Adipose tissue (tissue), 3 donors: ENCODE data around the gene AK6. TPM values are rescaled to one million over a fixed set of nuclear protein-coding genes. Genes with fewer than 3 reads are reported as not detected.
"Not testable (repeated sequence)": the region's sequence is repeated elsewhere in the genome, so short reads cannot be mapped to it uniquely, and the experiment has no call there.

Source experiments
- H3K27ac ChIP-seq: one replicate; pipeline ENCODE4 v1.5.1; 2013; ENCODE audit warnings: low read depth, low read length
- WGBS, 3 donors: extraction: QIAGEN DNeasy Blood & Tissue Kit; methylation state at CpG; one replicate each; pipeline ENCODE4 v1.1.7; 2013; 5-methylcytosine and 5-hydroxymethylcytosine counted together
- polyA plus RNA-seq, 3 donors: library from polyadenylated mRNA; stranded (reverse); fragments of 200-250 nt; gene quantifications; one replicate each; pipeline ENCODE4 v1.2.3, GENCODE V29; 2013
- donor health status: healthy with polysubstance abuse.
- donor health status: Bipolar disorder and iron deficiency.
- donor health status: healthy.

AK6 gene
- polyA plus RNA-seq, 3 donors: 19.8 to 59.5 (median 43.0) TPM

DNA sequence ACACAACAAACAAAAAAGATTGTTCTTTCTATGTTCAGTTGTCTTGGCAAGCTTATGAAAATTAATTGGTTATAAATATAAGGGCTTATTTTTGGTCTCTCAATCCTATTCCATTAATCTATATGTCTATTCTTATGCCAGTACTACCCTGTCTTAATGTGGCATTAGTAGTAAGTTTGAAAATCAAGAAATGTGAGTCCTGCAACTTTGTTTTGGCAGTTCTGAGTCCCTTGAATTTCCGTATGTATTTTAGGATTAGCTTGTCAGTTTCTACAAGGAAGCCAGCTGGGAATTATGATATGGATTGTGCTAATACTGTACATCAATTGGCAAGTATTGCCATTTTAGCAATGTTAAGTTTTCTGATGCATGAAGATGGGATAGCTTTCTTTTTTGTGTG, 26.2 kb downstream of the AK6 start:
- WGBS, 3 donors: 57 to 86% (median 80%) methylated on average over 1 of the region's 1 CpG
- H3K27ac ChIP-seq: no peak overlapping the region

DNA sequence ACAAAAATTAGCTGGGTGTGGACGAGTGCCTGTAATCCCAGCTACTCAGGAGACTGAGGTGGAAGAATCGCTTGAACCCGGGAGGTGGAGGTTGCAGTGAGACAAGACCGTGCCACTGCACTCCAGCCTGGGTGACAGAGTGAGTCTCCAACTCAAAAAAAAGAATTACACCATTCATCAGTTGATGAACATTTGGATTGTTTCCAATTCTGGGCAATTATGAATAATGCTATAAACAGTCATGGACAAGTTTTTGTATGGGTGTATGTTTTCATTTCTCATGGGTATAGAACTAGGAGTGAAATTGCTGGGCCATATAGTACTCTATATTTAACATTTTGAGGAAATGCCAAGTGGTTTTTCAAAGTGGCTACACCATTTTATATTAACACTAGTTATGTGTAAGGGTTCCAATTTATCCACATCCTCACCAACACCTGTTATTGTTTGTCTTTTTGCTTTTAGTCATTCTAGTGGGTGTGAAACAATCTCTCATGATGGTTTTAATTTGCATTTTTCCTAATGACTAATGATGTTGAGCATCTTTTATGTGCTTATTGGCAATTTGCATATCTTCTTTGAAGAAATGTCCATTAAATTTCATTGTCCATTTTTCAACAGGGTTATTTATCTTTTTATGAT, 27.7 kb downstream of the AK6 start:
- 86 to 94% (median 91%) methylated on average over 4 of the region's 4 CpGs for WGBS, 3 donors

GRCh38 chr5:69335341-69335935, 33.9 kb downstream of the AK6 start:
- WGBS, 3 donors: 77 to 93% (median 88%) methylated on average over 7 of the region's 7 CpGs
- no peak overlapping the region for H3K27ac ChIP-seq

More for the DNA sequence above, 27.7 kb downstream of the AK6 start:
- no peak overlapping the region for H3K27ac ChIP-seq

DNA sequence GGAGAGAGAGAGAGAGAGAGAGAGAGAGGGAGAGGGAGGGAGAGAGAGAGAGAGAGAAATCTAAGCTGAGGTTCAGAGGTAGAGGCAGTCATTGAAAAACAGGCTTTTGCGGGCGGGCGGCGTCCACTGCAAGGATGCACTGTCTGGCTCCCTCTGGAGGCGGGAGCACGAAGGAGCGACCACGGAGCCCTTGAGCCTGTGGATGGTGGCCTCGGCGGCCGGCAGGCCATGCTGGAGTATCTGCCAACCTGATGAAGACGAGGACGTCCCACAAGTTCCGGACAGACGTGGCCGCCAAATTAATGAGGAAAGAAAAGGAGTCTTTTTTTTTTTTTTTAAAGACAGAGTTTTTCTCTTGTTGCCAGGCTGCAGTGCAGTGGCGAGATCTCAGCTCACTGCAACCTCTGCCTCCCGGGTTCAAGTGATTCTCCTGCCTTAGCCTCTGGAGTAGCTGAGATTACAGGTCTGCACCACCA, 34.5 kb downstream of the AK6 start:
- WGBS, 3 donors: 11 to 13% (median 11%) methylated on average over 18 of the region's 18 CpGs
- no peak overlapping the region for H3K27ac ChIP-seq

DNA sequence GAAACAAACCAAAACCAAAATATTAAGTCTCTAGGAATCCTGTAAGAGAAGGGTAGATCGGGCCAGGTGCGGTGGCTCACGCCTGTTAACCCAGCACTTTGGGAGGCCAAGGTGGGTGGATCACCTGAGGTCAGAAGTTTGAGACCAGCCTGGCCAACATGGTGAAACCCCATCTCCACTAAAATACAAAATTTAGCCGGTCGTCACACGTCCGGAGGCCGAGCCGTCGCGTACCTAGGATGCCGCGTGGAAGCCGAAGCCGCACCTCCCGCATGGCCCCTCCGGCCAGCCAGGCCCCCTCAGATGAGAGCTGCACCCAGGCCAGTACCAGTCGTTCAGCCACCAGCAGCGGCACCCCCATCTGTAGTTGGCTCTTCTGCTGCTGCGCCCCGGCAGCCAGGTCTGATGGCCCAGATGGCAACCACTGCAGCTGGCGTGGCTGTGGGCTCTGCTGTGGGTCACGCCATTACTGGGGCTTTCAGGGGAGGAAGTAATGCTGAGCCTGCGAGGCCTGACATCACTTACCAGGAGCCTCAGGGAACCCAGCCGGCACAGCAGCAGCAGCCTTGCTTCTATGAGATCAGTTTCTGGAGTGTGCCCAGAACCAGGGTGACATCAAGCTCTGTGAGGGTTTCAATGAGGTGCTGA, 35.5 kb downstream of the AK6 start:
- WGBS, 3 donors: 93 to 96% (median 93%) methylated on average over 25 of the region's 25 CpGs
- H3K27ac ChIP-seq: not testable (repeated sequence)

DNA sequence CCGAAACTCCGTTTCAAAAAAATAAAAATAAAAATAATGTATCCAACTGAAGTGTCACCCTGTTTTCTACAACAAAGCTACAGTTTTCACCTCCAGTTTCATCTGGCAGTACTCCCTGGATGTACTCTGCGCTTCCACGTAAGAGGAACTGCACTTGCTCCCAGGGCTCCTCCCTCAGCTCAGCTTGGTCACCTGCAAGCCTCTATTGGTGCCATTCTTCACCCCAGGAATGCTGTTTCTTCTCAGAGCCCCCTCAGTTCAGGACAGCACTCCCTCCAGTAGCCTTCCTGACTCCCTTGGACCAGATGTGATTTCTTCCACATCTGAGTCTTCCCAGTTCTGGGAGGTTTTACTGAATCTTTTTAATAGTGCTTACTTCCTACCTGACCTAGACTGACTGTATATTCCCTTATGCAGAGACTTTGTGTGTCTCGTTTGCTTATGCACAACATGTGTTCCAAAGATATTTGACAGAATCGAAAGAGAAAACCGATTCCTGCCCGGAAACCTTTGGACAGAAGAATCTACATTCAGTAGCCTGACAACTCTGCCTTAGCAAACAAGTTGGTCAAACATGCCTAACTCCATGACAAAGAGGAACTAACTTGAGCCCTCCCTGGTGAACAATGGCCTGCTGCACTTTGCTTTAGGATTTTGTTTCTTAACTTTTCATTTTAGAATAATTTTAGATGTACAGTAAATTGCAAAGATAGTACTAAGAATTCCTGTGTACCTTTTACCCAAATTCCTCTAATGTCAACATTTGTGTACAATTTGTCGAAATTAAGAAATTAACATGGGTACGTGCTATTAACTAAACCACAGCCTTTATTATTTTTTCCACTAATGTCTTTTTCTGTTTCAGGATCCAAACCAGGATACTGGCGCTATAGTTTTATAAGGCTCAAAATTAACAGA, 37.5 kb downstream of the AK6 start:
- no peak overlapping the region for H3K27ac ChIP-seq
- WGBS, 3 donors: 33 to 54% (median 52%) methylated on average over 11 of the region's 11 CpGs

DNA sequence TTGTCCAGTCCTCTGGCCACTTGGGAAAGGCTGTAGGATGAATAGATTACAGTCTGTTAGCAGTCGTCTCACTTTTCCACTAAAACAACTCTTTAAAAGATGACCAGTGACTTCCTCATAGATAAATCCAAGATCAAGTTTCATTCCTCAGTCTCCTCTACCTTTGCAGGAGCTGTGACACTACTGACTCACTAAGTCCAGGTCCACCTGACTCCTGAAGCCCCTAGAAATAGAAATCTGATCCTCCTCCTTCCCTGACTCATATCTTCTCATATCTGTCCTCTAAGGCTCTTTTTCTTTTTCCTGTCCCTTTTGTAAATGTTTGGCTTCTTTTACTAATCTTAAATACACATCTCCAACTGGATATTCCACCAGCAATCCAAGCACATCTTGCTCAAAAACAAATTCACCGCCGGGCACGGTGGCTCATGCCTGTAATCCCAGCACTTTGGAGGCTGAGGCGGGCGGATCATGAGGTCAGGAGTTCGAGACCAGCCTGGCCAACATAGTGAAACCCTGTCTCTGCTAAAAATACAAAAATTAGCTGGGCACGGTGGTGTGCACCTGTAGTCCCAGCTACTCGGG, 39.3 kb downstream of the AK6 start:
- 73 to 92% (median 91%) methylated on average over 9 of the region's 9 CpGs for WGBS, 3 donors
- no peak overlapping the region for H3K27ac ChIP-seq

- H3K27ac ChIP-seq: no peak overlapping the region
- 63 to 100% (median 64%) methylated on average over 1 of the region's 1 CpG for WGBS, 3 donors
Measured at GRCh38 chr5:69326365-69326764, 43.0 kb downstream of the AK6 start.

DNA sequence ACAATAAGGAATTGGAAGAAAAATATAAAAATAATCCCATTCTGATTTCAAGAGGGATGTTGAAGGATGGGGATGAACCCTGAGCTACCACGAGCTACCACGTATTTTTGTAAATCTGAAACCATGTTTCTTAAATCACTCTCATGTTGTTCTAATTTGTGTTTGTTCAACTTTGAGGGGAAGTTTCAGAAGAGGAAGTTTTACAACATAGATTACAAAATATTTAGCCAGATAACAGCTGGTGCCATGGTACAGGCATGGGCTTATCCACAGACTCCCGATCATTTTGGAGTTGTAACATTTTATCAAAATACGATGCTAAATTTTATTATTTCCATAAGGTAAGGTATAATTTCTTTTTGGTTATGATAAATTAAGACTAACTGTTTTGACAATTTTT, 51.9 kb downstream of the AK6 start:
- H3K27ac ChIP-seq: no peak overlapping the region
- 58 to 93% (median 73%) methylated on average over 4 of the region's 4 CpGs for WGBS, 3 donors

GRCh38 chr5:69315972-69316371, 53.3 kb downstream of the AK6 start:
- 90 to 100% (median 95%) methylated on average over 1 of the region's 1 CpG for WGBS, 3 donors
- H3K27ac ChIP-seq: no peak overlapping the region

GRCh38 chr5:69313428-69313827, 55.9 kb downstream of the AK6 start:
- H3K27ac ChIP-seq: no peak overlapping the region
- 91 to 95% (median 91%) methylated on average over 9 of the region's 9 CpGs for WGBS, 3 donors

- H3K27ac ChIP-seq: no peak overlapping the region
- WGBS, 3 donors: 58 to 65% (median 60%) methylated on average over 5 of the region's 5 CpGs
Measured at GRCh38 chr5:69312459-69313160, 56.7 kb downstream of the AK6 start.

DNA sequence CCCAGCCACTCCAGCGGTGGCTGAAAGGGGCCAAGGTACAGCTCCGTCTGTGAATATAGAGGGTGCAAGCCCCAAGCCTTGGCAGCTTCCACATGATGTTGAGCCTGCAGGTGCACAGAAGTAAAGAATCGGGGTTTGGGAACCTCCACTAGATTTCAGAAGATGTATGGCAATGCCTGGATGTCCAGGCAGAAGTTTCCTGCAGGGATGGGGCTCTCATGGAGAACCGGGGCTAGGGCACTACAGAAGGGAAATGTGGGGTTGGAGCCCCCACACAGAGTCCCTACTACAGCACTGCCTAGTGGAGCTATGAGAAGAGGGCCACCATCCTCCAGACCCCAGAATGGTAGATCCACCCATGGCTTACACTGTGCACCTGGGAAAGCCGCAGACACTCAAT, 59.9 kb downstream of the AK6 start:
- H3K27ac ChIP-seq: no peak overlapping the region
- WGBS, 3 donors: 95 to 100% (median 97%) methylated on average over 5 of the region's 5 CpGs

GRCh38 chr5:69308046-69308553, 61.2 kb downstream of the AK6 start:
- 64 to 69% (median 67%) methylated on average over 3 of the region's 3 CpGs for WGBS, 3 donors
- H3K27ac ChIP-seq: no peak overlapping the region

DNA sequence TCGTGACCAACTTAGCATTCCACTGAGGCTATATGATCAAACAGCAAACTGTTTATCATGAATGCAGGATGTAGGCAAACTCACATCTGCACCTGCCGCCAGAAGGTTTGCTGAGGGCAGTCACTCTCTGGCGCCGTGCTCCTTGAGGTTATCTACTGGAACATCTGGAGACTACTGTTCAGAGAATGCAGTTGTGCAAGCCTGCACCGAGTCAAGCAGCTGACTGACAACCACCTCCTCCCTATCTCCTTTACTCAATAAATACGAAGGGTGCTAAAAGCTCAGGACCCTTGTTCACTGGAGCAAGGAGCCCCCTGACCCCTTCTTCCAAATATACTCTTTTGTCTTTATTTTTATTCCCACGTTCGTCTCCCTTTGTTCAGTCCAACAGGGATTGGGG, 63.8 kb downstream of the AK6 start:
- H3K27ac ChIP-seq: no peak overlapping the region
- WGBS, 3 donors: 93 to 95% (median 93%) methylated on average over 8 of the region's 8 CpGs
